Ramos (cell line): Measurements from ENCODE around the gene AKAP9.
"Not testable (repeated sequence)": the region's sequence is repeated elsewhere in the genome, so short reads cannot be mapped to it uniquely, and the experiment has no call there.

Experiments used
- in situ Hi-C: fragments of 300-500 bp; cut with MboI; formaldehyde crosslinking; loops from one replicate; pipeline ENCODE4 v1.14.3; 2022; ENCODE audit warnings: low sequenced_read_pairs; ENCODE audit not compliant: unreplicated experiment

The AKAP9 gene

GRCh38 chr7:91940572-91941341, at the start of gene AKAP9:
Gene AKAP9, plus strand, starts transcription at chr7:91940862. Its CDS starts 238 bp downstream, at chr7:91941100.
- in situ Hi-C loops = no loop called here

DNA sequence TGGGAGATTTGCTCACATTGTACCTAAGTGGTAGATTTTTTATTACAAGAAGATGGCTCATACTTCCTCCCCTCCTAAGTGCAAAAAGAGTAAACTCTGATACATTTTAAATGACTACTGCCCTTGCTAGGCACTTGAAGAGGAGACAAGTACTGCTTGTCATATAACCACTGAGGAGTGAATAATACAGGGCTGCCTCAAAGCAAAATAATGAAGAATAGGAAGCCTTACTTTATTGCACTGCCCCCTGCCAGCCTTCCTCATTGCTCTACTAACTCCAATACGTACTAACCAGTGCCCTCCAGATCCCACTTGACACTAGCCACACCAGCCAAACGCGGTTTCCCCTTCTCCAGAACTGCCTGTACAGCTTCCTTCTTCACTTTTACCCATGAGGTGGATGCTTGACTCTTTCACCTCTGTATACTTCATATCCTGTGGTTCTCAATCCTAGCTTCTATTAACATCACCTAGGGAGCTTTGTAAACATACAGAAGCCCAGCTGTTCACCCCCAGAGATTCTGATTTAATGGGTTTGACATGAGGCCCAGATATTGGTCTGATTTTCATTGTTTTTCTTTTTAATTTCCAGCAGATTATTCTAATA, 48.5 kb upstream of the AKAP9 start:
- in situ Hi-C loops = no loop called here

DNA sequence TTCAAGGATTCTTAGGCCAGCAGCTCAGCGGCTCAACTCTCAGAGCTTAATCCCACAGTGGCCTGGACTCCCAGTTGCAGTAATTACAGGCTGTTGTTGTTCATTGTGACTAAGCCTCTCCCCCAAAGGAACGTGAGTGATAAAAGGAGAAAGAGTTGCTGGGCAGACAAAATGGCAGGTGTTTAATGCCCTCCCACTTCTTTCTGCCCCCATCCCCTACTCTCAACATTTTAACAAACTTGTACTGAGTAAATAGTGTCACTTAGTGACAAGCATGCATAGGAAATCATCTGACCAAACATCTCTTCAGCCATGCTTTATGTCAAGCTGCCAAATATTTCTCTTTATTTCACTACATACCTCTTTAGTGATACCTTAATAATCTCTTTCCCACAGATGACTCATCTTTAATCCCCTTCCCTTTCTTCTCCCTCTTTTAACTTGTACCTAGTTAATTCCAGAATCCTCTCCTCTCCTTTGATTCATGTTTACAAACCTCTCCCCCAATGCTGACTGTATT, 47.8 kb upstream of the AKAP9 start:
- in situ Hi-C loops = no loop called here

DNA sequence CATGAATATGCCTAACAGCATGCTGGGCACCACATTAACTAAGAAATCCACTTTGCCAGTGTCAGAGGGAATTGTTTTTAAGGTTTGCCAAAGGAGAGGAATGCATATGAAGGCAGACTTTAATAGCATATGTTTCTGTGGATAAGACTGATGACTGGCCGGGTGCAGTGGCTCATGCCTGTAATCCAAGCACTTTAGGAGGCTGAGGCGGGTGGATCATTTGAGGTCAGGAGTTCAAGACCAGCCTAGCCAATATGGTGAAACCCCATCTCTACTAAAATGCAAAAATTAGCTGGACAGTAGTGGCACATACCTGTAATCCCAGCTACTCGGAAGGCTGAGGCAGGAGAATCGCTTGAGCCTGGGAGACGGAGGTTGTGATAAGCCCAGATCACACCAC, 47.0 kb upstream of the AKAP9 start:
- in situ Hi-C loops = not testable (repeated sequence)

DNA sequence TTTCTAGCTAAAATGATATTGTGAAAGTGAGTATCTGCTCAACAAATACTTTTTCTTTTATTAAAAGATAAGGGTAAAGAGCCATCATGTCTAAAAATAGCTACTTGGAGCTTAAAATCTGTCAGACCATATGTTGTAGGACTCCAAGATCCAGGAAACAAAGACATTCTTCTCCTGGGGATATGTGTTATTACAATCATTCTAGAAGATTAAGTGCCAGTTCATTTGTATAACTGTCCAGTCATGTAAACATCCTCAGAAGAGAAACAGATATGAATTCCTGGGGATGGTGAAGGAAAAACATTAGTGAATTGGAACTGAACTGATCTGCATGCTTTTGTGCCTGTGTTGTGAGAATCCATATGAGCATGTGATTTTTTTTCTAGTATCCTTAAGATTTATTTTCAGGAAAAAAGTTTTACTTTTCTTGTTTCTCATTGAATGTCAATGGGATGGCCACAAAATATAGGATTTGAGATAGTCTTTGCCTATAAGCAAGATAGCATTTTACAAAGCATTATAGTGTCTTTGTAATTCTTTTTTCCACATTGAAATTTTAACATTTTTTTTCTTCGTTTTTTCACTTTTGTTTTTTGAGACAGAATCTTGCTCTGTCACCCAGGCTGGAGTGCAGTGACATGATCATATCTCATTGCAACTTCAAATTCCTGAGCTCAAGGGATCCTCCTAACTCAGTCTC, 45.7 kb upstream of the AKAP9 start:
- in situ Hi-C loops = no loop called here

- in situ Hi-C loops = no loop called here
Measured at GRCh38 chr7:91898240-91898992, 42.2 kb upstream of the AKAP9 start.

DNA sequence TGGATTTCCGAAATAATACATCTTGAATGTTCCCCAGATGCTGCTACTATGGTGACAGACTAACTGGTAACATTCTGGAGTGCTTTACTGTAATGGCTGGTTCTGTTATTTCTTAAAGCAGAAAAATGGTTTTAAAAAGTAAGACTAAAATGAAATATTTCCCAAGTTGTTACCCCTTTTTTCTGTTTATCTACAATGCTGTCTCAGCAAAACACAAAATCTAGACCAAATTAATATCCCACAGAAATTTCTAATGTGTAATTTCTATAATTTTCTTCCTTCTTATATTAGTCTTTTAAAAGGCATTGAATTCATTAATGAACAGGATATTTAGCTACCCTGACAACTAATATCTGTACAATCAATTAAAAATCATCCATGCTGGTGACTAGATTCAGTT, 41.1 kb upstream of the AKAP9 start:
- in situ Hi-C loops = no loop called here

- in situ Hi-C loops = no loop called here
Measured at GRCh38 chr7:91910171-91910570, 30.5 kb upstream of the AKAP9 start.

GRCh38 chr7:91911121-91911520, 29.5 kb upstream of the AKAP9 start:
- in situ Hi-C loops = no loop called here

GRCh38 chr7:91912494-91912893, 28.2 kb upstream of the AKAP9 start:
- in situ Hi-C loops = no loop called here

- in situ Hi-C loops = no loop called here
Measured at GRCh38 chr7:91913612-91914011, 27.1 kb upstream of the AKAP9 start.

- in situ Hi-C loops = no loop called here
Measured at GRCh38 chr7:91915401-91916050, 25.1 kb upstream of the AKAP9 start.

DNA sequence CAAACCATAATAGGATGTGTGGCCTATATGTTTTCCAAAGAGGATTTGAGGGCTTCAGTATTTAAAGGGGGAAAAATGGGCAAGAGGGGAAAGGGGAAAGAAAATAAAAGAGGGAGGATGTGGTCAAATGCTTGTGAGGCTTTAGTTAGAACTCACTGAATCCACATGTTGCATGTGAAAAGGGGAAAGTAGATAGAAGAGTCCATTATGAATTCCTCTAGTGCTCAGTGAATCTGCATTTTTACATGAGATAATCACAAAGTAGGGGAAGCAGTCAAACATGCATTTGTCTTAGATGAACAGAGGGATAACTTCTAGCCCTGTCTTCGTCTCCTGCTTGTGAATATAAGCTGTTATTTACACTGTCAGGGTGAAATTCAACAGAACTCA, 24.6 kb upstream of the AKAP9 start:
- in situ Hi-C loops = no loop called here

DNA sequence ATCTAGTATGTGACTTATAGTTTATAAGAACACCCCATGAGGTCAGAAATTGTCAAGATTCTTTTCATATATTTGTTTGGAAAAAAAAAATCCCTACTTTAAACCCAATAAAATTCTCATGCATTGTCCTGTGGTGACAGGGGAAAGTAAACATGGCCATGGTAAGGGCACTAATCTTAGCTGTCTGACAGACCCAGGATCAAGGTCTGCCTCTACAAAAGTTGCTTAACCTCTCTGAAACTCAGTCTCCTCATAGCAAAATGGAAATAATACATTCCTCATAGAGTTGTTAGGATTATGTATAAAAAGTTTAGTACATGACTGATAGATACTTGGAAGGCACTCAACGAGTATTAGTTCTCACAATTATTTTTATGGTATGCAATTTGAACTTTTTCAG, 22.3 kb upstream of the AKAP9 start:
- in situ Hi-C loops = no loop called here

GRCh38 chr7:91922857-91923256, 17.8 kb upstream of the AKAP9 start:
- in situ Hi-C loops = no loop called here

DNA sequence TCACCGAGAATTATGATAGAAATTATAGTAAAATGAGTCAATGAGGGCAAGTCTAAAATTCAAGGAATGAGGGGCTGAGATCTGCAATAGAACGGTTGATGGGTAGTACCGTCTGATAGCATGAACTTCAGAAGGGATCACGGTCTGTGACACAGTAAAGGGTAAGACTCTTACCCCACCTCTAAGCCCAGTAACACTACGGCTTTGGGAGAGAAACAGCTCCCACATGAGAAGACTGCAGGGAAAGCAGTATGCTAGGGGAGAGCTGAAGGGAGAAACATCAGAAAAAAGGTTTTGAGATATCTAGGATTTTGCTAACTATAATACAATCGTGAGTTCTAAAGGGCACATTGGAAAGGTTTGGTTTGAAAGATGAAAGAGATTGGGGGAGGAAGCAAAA, 12.8 kb upstream of the AKAP9 start:
- in situ Hi-C loops = no loop called here

DNA sequence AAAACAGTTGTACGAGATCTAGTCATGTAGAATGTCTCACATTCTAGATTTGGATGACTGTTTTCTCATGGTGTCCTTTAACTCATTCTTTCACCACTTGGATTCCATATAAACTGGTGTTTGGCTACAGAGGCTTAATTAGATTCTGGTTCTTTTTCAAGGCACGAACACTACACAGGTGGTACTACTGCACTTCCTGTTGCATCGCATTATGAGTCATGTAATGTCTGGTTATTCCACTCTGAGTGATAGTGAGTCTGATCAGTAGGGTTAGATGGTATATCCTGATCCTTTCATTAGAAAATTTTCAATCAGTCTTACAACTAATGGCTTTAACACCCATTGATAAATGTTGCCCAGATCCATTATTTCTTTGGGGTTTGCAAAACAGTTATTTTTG, 11.2 kb upstream of the AKAP9 start:
- in situ Hi-C loops = no loop called here

DNA sequence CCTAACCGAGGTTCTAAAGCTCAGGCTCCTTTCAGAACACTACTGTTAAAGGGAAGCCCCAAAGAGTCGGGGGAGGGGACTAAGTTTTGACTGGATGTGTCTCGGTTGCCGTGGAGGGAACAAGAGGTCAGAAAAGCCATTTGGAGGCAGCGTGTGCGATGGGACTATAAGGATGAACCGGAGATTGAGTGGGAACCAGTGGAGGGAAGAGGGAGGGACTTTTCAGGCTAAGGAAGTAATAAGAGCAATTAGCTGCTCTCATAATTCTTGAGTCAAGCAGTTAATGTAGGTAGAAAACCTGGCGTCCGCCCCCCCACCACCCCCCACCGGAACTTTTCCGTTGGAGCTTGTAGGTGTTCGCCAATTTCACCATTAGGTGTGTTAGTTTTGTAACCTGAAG, 491 bp upstream of the AKAP9 start:
- in situ Hi-C loops = no loop called here

- in situ Hi-C loops = no loop called here
Measured at GRCh38 chr7:91941450-91941849, 788 bp downstream of the AKAP9 start.

DNA sequence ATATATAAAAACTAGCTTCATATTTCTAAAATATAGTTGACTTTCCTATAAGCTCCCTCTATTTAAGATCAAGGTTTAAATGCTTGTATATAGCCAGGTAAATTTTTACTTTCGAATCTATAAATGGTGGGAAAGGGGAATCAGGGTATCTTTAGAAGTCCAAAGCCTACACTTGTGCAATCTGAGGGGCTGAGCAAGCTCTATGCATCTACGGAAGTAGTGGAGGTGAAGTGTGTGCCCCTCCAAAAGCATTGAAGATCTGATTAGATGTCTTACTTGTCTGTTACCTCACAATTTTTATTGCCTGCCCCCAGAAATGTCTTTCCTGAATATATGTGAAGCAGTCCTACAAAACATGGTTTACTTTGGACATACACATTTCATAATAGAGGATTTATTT, 1.6 kb downstream of the AKAP9 start:
- in situ Hi-C loops = no loop called here
